HEK293T (cell line): ENCODE results near the gene SLC11A1.

Experiments used
- ARNT ChIP-seq: fragments of 450-650 bp; IDR thresholded peaks from 2 replicates; pipeline ENCODE4 v1.6.1; 2017; ENCODE audit warnings: mild to moderate bottlenecking
- BHLHE40 ChIP-seq: fragments of 450-650 bp; IDR thresholded peaks from 2 replicates; pipeline ENCODE4 v1.6.1; 2016; ENCODE audit warnings: mild to moderate bottlenecking, moderate library complexity, borderline replicate concordance
- CTBP1 ChIP-seq: fragments of 450-650 bp; IDR thresholded peaks from 2 replicates; pipeline ENCODE4 v1.6.1; 2016; ENCODE audit warnings: borderline replicate concordance
- ELF4 ChIP-seq: fragments of 450-650 bp; IDR thresholded peaks from 2 replicates; pipeline ENCODE4 v1.6.1; 2017; ENCODE audit warnings: antibody characterized with exemption
- FOXA1 ChIP-seq: fragments of 450-650 bp; IDR thresholded peaks from 2 replicates; pipeline ENCODE4 v1.6.1; 2016; ENCODE audit warnings: mild to moderate bottlenecking
- FOXK2 ChIP-seq: fragments of 450-650 bp; IDR thresholded peaks from 2 replicates; pipeline ENCODE4 v1.6.1; 2016; ENCODE audit warnings: mild to moderate bottlenecking
- FOXM1 ChIP-seq: fragments of 450-650 bp; IDR thresholded peaks from 2 replicates; pipeline ENCODE4 v1.6.1; 2017; ENCODE audit warnings: mild to moderate bottlenecking, borderline replicate concordance
- HDGF ChIP-seq: fragments of 450-650 bp; IDR thresholded peaks from 2 replicates; pipeline ENCODE4 v1.6.1; 2017; ENCODE audit warnings: antibody characterized with exemption, borderline replicate concordance
- LEF1 ChIP-seq: fragments of 450-650 bp; IDR thresholded peaks from 2 replicates; pipeline ENCODE4 v1.6.1; 2017; ENCODE audit warnings: mild to moderate bottlenecking, borderline replicate concordance
- NFRKB ChIP-seq: fragments of 450-650 bp; IDR thresholded peaks from 2 replicates; pipeline ENCODE4 v1.6.1; 2016; ENCODE audit warnings: mild to moderate bottlenecking, moderate library complexity
- SP1 ChIP-seq: fragments of 450-650 bp; IDR thresholded peaks from 2 replicates; pipeline ENCODE4 v1.6.1; 2017
- SUZ12 ChIP-seq: fragments of 450-650 bp; IDR thresholded peaks from 2 replicates; pipeline ENCODE4 v1.6.1; 2016; ENCODE audit warnings: mild to moderate bottlenecking
- ZNF384 ChIP-seq: fragments of 450-650 bp; IDR thresholded peaks from 2 replicates; pipeline ENCODE4 v1.6.1; 2016

- TF ChIP-seq ELF4 (no peak), SP1 (no peak), BHLHE40 (no peak), FOXA1 (no peak), NFRKB (no peak), FOXK2 (no peak), CTBP1 (no peak), FOXM1 (no peak), ARNT (no peak), HDGF (no peak), ZNF384 (no peak), LEF1 (no peak), SUZ12 (no peak)
Observed at GRCh38 chr2:218366621-218367414, 15.3 kb upstream of the SLC11A1 start.
